ENCODE measurements around the gene AP4M1.
"Not testable (repeated sequence)": the region's sequence is repeated elsewhere in the genome, so short reads cannot be mapped to it uniquely, and the experiment has no call there.

AP4M1 gene

DNA sequence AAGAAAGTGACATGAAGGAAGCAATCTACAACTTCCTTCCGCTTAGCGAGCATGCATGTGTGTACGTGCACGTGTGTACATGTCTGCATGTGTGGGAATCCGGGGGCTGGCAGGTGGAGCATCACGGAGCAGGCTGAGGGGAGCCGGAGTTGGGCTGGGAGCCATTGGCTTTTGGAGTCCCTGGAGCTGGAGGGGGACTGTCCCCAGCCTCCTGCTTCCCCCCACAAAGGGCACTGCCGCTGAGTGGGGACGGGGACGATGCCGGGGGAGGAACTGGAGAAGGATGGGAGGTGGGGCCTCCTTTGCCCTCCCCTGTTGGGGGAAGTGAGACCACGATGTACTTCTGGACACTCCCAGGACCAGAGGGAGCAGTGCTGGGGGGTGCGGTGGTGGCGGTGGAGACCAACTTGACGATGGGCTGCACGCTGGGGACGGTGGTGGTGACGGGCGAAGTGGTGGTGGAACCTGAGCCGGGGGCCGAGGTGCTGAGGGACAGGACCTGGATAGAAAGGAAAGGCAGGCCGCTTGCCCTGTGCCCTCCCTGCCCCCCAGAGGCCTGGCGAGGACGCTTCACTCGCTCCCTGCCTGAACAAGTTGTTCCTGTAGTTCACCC lies 5.8 kb downstream of the AP4M1 start:
- no peak for DNase-seq (ENCODE audit: low read depth, low spot score)

DNA sequence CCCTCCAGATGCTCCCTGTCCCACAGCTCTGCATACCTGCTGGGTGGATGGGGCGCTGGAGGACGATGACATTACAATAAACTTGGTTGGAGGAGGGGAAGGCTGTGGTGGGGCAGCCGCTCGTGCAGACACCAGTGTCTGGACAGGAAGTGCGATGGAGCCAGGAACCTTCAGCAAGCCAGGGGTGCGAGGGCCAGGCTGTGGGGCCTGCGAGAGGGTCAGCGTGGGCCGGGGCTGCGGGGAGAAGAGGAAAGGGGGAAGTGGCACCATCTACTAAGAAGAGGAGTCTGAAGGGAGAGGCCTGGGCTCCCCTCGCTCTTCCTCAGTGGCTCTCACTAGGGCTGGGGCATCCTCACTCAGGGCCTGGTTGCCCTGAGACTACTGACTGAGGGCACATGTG lies 6.4 kb downstream of the AP4M1 start:
- no peak for DNase-seq (ENCODE audit: low read depth, low spot score)

- DNase-seq (ENCODE audit: low read depth, low spot score) = peak; percentile 36
These were observed 8.2 kb downstream of the AP4M1 start for GRCh38 chr7:100109521-100110163.

GRCh38 chr7:100111156-100111555 lies 9.7 kb downstream of the AP4M1 start:
- DNase-seq (ENCODE audit: low read depth, low spot score) = no peak

DNA sequence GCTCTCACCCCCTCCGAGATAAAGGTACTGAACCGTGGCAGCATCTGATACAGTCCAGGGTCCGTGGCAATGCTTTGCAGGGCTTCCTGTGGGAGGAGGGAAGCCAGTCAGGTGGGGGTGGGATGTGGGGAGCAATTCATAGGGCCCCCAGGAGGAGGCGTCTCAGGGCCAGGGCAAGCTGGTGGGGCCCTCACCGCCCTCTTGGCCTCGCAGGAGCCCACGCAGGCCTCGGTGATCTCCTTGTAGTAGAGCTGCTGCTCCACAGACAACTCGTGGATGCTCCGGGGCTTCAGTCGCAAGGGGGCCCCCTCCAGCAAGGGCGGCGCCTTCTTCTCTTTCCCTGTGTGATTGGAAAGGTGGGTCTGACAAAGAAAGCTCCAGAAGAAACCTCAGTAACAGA lies 10.5 kb downstream of the AP4M1 start:
- no peak for DNase-seq (ENCODE audit: low read depth, low spot score)

GRCh38 chr7:100115026-100115425 lies 13.6 kb downstream of the AP4M1 start:
- DNase-seq (ENCODE audit: low read depth, low spot score) = peak; percentile 49

GRCh38 chr7:100118388-100119071 lies 17.1 kb downstream of the AP4M1 start:
- no peak for DNase-seq (ENCODE audit: low read depth, low spot score)

- peak; percentile 97 for DNase-seq (ENCODE audit: low read depth, low spot score)
These were observed 17.9 kb downstream of the AP4M1 start, which contains the start of the genes CNPY4 and TAF6 for GRCh38 chr7:100119072-100119969. TSS of gene CNPY4 (plus strand) at chr7:100119634. CDS start at chr7:100119745, 111 bp downstream. TSS of gene TAF6 (minus strand) at chr7:100119358. CDS start at chr7:100114209, 5,149 bp downstream.

DNA sequence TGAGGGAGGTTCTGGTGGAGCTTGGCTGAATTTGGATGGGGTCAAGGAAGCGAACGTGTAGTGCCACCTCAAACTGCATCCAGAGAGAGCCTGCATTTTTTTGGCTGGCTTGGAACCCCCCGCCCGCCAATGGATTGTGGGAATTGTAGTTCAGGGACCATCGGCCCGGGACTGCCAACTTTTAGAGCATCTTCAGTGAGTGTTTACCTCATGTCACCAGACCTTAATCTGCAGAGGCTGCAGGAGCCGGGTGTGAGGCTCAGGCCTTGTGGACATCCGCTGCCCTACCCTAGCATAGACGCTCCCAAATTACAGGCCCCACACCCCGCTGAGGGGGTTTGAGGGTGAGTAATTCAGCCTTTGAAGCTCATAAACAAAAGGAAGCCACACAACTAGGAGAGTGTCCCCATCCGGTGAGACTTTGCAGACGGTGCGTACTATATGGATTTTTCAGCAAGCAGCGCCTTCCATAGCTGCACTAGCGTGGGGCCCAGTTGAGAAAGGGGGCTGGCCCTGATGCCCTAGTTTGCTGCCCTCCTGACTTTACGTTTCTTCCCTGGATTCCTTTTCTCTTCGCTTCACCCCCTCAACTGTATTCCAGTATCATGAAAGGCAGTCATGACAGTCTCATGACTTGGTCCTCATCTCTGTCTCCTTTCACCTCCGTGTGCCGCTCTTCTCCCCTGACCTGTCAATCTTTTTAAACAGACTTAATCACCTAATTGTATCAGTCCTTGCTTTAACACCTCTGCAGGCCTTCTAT lies 18.7 kb downstream of the AP4M1 start:
- peak; percentile 83 for DNase-seq (ENCODE audit: low read depth, low spot score)

DNA sequence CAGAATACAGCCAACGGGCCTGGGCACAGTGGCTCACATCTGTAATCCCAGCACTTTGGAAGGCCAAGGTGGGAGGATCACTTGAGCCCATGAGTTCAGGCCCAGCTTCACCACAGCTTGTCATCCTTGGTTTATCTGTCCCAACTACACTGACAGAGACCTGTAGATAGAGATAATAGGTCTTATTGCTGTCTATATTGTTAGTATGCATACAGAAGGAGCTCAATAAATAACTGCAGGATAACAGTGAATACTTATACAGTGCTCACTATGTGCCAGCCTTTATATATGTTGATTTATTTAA lies 19.2 kb downstream of the AP4M1 start:
- no peak for DNase-seq (ENCODE audit: low read depth, low spot score)

DNA sequence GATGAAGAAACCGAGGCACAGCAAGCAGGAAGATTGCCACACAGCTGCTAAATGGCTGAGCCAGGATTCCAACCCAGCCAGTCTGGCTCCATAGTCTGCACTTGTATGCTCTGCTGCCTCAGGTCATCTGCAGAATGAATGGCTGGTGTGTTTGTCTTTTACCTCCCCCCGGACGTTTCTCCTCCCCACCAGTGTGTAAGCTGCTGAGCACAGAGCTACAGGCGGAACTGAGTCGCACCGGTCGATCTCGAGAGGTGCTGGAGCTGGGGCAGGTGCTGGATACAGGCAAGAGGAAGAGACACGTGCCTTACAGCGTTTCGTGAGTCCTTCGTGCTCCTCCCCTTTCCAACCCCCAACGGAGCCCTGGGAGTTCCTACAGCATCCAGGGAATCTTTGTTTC lies 20.6 kb downstream of the AP4M1 start:
- peak; percentile 88 for DNase-seq (ENCODE audit: low read depth, low spot score)

DNA sequence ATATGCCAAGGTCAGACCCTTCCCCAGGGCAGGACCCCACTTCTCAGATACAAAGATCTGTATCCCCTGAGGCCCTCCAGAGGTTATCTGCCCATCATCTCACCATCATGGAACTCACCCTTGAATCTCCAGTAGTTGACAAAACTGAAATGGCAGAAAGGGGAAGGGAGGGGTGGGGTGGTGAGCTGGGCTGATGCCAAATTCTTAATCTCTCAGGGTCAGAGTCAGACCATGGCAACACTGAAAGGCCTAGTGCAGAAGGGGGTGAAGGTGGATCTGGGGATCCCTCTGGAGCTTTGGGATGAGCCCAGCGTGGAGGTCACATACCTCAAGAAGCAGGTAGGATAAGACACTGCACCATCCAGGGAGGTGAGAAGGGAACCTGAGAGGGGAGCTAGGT lies 21.1 kb downstream of the AP4M1 start:
- no peak for DNase-seq (ENCODE audit: low read depth, low spot score)

DNA sequence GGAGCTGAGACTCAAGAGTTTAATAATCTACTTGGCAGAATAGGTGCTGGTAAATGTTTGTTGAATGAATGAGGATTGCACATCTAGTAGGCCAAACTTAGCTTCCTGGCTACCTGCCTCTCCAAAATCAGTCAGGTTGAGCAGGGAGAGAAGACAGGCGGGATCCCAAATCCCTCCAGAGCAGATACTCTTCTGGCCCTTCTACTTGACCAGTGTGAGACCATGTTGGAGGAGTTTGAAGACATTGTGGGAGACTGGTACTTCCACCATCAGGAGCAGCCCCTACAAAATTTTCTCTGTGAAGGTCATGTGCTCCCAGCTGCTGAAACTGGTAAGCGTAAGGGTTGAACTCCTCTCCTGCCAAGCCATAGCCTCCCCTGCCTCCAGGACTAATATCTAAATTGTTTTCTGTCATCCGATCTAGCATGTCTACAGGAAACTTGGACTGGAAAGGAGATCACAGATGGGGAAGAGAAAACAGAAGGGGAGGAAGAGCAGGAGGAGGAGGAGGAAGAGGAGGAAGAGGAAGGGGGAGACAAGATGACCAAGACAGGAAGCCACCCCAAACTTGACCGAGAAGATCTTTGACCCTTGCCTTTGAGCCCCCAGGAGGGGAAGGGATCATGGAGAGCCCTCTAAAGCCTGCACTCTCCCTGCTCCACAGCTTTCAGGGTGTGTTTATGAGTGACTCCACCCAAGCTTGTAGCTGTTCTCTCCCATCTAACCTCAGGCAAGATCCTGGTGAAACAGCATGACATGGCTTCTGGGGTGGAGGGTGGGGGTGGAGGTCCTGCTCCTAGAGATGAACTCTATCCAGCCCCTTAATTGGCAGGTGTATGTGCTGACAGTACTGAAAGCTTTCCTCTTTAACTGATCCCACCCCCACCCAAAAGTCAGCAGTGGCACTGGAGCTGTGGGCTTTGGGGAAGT lies 23.1 kb downstream of the AP4M1 start:
- DNase-seq (ENCODE audit: low read depth, low spot score) = no peak

GRCh38 chr7:100126239-100126930 lies 24.9 kb downstream of the AP4M1 start:
- no peak for DNase-seq (ENCODE audit: low read depth, low spot score)

DNA sequence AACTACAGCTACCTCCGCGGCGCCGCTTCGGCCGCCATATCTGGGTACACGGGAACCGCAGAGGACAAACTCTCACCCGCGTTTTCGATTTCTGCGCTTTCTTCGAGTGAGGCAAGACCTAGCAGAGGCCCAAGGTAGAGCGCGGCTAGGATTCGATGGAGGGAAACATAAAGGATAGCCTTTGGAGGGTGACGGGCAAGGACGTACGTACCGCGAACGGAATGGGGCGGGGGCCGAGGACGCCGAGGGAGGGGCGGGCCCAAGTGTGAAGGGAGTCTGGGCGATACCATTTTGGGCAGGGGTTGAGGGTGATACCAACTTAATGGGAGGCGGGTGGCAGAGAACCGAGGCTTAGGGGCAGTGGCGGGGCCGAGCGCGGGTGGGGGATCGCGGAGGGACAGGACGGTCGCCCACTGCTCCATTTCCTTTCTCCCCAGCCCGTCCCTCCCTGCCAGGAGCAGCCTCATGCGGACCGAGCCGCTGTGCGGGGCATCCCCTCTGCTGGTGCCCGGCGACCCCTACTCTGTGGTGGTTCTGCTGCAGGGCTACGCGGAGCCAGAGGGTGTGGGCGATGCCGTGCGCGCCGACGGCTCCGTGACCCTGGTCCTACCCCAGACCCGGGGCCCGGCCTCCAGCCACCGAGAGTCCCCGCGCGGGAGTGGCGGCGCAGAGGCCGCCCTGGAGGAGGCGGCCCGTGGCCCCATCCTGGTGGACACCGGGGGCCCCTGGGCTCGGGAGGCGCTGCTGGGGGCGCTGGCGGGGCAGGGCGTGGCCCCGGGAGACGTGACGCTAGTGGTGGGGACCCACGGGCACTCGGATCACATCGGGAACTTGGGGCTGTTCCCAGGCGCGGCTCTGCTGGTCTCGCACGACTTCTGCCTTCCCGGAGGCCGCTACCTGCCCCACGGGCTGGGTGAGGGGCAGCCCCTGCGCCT lies 25.8 kb downstream of the AP4M1 start, which contains the start of gene MBLAC1:
Gene MBLAC1 (plus strand): TSS at position 37 of the 935 bp plus-strand sequence. CDS start 429 bp downstream, at position 466.
- DNase-seq (ENCODE audit: low read depth, low spot score) = peak; percentile 88

DNA sequence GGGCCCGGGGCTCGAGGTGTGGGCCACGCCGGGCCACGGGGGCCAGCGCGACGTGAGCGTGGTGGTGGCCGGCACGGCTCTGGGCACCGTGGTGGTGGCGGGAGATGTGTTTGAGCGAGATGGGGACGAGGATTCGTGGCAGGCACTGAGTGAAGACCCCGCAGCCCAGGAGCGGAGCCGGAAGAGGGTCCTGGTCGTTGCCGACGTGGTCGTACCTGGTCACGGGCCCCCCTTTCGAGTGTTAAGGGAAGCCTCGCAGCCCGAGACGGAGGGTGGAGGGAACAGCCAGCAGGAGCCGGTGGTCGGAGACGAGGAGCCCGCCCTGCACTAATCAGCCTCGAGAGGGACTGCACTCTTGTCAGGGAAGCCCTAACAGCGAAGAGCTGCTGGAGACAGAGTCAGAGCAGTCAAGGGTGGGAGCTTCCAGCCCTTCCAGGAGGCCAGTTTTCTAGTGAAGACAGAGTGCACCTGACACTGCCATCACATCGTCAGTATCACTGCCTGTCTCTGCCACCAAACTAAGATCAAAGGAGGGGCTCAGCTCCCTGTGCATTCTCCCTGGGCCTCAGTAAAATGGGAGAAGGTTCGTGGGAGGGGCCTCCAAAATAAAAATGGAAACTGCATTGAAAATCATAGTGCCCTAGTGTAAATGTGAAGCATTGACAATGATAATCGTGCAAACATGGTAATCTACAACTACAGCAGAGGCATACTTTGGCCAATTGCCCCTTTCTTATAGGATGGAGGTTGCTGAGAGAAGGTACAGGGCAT lies 26.6 kb downstream of the AP4M1 start:
- peak; percentile 44 for DNase-seq (ENCODE audit: low read depth, low spot score)

DNA sequence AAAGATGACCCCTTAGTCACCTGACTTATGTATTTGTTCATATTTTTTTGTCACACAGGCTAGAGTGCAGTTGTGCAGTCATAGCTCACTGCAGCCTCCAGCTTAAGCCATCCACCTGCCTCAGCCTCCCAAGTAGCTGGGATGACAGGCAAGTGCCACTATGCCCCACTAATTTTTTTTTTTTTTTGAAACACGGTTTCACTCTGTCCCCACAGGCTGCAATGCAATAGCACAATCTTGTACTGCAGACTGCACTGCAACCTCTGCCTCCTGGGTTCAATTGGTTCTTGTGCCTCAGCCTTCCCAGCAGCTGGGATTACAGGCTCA lies 27.2 kb downstream of the AP4M1 start:
- no peak for DNase-seq (ENCODE audit: low read depth, low spot score)

- DNase-seq (ENCODE audit: low read depth, low spot score) = not testable (repeated sequence)
These were observed 28.8 kb downstream of the AP4M1 start for GRCh38 chr7:100130220-100130607.

All from ELF-1 (cell line).